GM21423 (cell line): ENCODE measurements around the gene MGAT4A.

ENCODE experiments used
- ATAC-seq: cut with Tn5 transposase; IDR thresholded peaks from one replicate; pipeline ENCODE4 v1.9.1; 2021; ENCODE audit warnings: mild to moderate bottlenecking, moderate library complexity; ENCODE audit not compliant: unreplicated experiment

MGAT4A gene

DNA sequence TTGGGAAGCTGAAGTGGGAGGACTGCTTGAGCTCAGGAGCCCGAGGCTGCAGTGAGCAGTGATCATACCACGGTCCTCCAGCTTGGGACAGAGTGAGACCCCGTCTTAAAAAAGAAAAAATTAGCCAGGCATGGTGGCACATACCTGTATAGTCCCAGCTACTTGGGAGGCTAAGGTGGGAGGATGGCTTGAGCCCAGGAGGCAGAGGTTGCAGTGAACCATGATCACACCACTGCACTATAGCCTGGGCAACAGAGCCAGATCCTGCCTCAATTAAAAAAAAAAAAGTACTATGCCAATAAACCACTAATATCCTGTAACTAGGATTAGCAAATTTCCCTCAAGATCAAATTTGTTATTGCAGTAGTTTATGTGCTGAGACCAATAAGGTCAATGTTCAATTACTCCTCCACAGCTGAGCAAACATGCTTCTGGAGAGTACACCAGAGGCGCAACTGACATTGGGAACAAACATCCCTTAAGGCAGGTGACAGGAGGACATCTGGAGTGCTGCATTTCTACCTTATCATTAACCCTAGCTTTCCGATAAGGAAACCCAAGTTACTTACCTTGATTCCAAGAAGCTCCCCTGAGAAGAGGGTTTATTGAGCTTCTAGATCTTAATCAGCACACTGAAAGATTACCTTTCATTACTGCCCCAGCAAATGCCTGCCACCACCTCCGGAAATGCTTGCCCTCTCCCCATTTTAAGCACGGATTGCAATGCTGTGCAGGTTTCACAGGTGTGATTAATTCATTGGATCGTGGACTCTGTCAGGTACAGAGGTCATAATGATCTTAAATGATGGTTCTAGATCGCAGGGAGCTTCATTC is 26.2 kb downstream of the MGAT4A start:
- ATAC-seq, result no peak

- no peak for ATAC-seq
Observed at GRCh38 chr2:98703738-98704137, 27.2 kb downstream of the MGAT4A start.

- ATAC-seq, result no peak
Observed at GRCh38 chr2:98702858-98703620, 27.9 kb downstream of the MGAT4A start.

DNA sequence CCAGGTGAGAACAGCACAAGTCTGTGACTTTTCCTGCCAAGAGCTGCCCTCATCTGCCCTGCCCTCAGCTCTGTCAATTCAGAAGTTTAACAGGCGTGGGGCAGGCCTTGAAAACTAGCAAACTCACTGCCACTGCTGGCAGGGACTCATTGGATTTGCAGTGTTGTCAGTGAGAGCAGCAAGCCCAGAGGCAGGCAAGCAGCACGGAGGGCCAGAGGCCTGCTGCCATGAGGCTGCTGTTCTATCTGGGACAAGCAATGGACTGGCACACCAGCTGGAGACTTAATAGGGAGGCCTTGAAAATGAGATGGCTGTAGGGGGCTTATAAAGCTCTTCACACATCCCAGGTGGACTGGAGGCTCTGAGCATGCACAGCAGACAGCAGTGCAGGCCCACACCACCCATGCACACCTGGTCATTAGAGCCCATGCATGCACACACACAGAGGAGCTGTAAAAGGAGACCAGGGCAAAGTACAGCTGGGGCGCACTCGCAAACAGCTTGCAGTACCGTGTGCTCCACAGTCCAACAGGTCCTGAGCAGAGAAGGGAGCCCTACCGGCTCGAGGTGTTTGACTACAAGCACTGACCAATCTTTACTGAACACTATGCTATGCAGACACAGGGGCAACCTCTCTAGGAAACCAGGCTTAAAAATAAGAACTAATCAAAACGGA is 28.7 kb downstream of the MGAT4A start:
- ATAC-seq, result no peak

DNA sequence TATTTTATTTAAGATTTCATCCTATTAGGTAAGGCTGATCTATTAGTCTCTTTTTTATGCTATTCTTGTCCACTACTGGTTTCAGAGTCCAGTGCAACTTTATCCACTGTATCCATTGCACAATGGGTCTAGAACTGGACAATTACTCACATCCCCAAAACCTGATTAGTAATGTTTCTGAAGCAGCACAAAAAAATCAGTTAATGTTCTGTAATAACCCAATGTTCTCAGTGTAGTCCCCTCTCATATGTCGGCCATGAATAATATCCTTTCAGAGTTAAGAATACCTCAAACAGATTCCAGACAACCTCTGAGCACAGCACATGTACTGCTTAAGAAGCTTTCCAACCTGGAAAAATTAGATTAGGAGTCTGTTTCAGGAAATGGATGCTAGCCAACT is 29.7 kb downstream of the MGAT4A start:
- ATAC-seq, result no peak

- no peak for ATAC-seq
Observed at GRCh38 chr2:98698896-98699295, 32.0 kb downstream of the MGAT4A start.

DNA sequence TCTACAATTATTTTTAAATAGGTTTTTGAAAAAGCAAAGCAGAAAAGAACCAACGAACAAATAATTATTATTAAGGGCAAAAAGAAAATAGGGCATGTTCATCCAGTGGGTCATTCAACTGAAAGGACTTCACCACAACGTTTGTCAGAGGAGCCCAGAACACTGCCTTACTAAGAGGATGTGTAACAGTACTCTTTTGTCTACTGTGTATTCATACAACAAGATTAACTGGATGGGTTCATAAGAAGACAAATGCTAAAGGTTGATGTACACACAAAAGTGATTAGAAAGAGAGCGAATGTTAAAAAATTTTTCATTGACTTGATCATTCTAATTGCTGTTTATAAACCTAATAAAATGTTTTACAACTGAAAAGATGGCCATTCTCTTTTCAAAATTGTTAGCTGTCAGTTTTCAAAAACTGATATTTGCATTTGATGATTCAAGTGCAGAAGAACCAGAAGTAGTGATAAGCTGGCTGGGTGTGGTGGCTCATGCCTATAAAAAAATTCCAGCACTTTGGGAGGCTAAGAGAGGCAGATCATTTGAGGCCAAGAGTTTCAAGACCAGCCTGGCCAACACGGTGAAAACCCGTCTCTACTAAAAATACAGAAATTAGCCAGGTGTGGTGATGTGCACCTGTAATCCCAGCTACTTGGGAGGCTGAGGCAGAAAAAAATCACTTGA is 33.1 kb downstream of the MGAT4A start:
- ATAC-seq, result no peak

DNA sequence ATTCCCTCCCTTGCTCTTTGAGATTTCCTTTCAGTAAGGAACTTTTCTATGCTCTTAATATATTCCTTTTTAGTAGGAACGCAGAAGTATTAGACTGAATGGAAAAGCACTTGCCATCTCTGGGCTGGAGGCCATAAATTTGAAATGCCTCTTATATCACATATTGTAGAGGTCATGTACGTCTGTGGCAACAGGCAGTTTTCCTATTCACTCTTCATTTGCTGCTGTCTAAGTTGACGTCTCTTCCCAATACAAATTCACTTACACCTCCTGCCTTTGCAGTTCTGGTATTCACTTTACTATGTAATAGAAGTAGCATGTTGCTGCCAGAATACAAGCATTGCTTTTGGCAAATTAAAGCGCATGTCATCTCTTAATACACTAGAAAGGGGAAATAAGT is 34.7 kb downstream of the MGAT4A start:
- ATAC-seq, result no peak

GRCh38 chr2:98695255-98695654 is 35.7 kb downstream of the MGAT4A start:
- no peak for ATAC-seq

GRCh38 chr2:98693477-98693876 is 37.5 kb downstream of the MGAT4A start:
- no peak for ATAC-seq

GRCh38 chr2:98692090-98693054 is 38.6 kb downstream of the MGAT4A start:
- ATAC-seq, result no peak

DNA sequence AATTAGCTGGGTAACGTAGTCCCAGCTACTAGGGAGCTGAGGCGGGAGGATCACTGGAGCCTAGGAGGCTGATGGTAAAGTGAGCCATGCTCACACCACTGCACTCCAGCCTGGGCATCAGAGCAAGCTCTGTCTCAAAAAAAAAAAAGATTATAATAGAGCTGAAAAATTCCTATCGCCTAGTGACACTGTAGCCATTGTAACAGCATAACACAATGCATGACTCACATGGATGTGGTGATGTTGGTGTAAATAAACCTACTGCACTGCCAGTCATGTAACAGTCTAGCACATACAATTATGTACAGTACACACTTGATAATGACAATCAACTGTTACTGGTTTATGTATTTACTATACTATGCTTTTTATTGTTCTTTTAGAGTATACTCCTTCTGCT is 39.6 kb downstream of the MGAT4A start:
- ATAC-seq, result no peak

- ATAC-seq, result no peak
Observed at GRCh38 chr2:98685930-98686887, 44.7 kb downstream of the MGAT4A start.

DNA sequence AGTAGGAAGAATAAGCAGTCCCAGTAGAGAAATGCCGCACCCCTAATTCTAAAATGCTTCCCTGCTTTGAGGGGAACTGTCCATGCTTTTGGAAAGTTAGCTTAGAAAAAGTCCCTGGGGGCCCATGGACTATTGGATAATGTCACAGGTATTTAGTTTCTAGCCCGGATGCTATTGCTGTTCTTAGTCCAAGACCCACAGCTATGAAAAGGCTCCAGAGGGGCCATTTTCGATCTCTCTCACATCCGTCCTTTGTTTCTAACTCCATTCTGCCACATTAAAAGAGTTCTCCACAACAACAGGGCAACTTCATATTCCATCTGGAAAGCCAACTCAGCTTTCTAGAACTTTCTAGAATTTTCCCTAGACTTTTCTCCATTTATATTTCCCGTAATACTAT is 47.2 kb downstream of the MGAT4A start:
- ATAC-seq, result no peak

- no peak for ATAC-seq
Observed at GRCh38 chr2:98676742-98677141, 54.2 kb downstream of the MGAT4A start.

DNA sequence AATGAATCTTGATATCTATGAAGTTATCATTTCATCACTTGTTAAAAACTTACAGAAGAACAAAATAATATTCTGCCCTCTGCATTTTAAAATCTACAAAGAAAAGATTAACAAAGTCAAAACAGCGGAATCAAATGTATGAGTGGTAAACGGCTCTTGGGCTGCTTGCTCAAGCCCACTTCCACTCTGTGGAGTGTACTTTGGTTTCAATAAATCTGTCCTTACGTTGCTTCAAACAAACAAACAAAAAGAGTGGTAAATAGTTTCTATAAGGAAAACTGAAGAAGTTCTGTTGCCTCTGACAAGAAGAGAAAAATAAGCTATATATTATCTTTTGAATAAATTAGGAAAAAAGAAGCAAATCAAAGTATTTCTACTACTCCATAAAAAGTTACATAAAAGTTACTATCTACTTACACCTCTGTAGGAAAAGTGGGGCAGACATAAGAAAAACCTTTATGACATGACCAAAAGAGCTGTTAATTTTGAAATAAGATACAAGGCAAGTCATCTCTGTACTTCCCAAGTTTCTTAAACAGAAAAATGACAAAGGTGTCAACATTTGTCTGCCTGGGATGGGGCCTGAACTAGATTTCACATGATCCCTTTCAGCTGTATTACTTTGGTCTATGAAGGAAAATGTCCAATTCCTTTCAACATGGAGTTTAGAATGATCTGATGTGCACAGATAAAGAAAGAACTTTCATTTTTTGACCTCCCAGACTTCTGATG is 56.5 kb downstream of the MGAT4A start:
- ATAC-seq, result no peak

DNA sequence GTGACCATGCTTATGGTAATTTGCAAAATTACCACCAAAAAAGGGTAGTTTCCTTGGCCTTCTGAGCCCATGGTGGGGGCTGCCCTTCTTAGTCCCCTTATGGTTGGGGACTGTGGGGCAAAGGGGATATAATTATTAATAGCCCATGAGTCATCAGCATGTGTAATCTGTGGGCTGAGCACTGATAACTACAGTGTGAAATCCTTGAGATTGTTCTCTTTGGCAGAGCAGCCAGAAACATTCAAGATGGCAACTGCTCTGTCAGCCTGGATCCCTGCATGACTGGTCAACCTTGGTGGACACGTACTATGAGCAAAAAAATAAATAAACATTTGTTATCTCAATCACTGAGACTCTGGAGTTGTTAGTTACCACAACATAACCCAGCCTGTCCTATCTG is 61.3 kb downstream of the MGAT4A start:
- no peak for ATAC-seq

GRCh38 chr2:98665677-98666076 is 65.3 kb downstream of the MGAT4A start:
- no peak for ATAC-seq
